Kidney tubule cell (primary cell): ENCODE data around the gene SOWAHD.
A peak's percentile ranks its signal among the peaks of the same experiment; 100 is the strongest.
"Not testable (repeated sequence)": the region's sequence is repeated elsewhere in the genome, so short reads cannot be mapped to it uniquely, and the experiment has no call there.

ENCODE experiments used
- DNase-seq: peaks from one replicate; pipeline ENCODE4 v3.0.0-alpha.2; 2018; ENCODE audit warnings: low spot score

Gene SOWAHD, protein sequence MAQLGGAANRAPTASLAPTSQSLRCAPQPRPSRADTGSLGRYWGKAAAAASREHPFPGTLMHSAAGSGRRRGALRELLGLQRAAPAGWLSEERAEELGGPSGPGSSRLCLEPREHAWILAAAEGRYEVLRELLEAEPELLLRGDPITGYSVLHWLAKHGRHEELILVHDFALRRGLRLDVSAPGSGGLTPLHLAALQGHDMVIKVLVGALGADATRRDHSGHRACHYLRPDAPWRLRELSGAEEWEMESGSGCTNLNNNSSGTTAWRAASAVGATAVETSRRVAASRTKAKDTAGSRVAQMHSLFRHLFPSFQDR

DNA sequence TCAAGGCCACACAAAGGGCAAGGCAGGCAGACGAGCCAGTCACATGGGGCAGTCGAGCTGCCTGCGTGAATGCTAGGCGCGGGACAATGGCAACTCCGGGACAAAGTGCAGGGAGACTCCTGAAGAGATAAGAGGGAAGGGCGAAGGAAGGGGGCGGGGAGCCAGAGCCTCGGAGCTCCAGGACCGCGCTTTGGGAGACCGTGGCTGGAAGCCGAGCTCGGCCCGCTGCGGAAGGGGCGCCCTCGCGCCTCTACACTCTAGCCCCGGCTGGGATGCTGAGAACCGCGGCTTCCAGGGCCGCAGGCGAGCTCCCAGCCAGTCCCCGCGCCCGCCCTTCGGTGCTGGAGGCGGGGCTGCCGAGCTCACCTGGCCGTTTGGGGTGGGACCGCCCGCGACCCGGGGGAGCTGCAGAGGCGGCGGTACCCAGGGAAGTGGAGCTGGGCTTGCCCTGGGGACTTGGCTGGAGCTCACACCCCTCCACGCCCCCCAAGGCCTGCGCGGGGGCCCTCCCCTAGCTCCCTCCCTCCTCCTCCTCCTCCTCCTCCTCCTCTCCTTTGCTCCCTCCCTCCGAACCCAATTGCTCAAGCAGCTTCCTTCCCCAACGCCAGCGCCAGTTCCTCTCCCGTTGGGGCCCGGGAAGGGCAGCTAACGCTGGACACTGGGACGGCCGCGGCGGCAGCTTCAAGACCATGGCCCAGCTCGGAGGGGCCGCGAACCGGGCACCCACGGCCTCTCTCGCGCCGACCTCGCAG is at the start of gene SOWAHD:
SOWAHD (plus strand) TSS at position 610 of the 752 bp plus-strand sequence; CDS start at position 690, 80 bp downstream.
- peak; percentile 24 for DNase-seq

DNA sequence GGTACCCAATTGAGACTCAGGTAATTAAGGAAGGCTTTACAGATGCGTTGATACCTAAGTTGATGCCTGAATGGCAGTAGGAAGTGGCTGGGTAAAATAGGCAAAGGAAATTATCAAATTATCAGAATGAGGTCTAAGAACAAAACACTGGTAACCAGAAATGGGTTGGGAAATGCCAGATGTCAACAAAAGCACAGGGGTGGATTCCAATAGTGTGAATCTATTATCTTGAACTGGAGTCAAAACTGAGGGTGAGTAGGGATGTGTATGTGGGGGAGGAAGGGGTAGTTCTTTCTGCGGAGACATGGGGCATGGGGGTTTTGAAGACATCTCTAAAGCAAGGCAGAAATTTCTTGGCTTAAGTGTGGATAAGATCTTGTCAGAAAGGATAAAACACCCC is 49.5 kb upstream of the SOWAHD start:
- DNase-seq: no peak

DNA sequence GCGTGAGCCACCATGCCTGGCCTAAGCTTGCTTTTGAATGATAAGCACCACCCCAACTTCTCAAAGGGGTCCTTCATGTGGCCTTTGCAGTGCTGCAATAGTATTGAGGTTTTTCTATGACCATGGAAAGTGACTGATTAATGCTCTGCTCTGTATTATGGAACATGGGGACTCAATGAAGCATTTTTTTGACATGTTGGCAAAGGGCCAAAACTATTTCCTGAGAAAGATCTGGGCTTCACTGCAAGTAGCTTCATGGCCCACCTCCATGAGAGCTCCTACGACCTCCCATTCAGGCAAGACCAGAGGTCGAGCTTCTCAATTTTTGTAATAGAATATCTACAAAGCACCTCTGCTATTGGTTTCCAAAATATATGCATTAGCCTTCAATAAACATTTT is 48.8 kb upstream of the SOWAHD start:
- no peak for DNase-seq

DNA sequence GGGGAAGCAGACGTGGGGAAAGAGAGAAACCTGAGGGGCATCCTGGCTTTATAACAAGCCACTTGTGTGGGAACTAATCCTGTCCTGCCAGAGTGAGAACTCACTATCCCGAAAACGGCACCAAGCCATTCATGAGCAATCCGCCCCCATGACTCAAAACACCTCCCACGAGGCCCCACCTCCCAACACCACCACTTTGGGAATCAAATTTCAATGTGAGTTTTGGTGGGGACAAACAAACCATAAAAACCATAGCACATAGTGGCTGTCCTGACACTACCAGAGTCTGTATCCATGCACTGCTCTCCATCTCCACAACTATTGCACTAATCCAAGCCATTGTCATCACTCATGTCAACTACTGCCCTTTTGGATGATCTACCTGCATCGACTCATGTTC is 36.9 kb upstream of the SOWAHD start:
- no peak for DNase-seq

DNA sequence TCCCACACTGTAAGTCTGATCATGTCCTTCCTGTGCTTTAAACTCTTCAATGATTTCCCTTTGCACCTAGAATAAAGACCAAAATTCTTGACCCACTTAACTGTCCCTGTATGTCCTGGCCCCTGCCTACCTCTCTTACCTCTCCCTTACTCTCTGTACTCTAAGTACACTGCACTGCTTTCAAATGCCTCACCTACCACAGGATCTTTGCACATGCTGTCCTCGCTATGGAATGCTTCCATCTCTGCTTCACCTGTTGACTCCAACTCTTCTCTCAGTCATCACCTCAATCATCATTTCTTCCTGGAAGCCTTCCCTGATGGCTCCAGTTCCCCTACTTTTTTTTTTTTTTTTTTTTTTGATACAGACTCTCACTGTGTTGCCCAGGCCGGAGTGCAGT is 36.5 kb upstream of the SOWAHD start:
- no peak for DNase-seq

DNA sequence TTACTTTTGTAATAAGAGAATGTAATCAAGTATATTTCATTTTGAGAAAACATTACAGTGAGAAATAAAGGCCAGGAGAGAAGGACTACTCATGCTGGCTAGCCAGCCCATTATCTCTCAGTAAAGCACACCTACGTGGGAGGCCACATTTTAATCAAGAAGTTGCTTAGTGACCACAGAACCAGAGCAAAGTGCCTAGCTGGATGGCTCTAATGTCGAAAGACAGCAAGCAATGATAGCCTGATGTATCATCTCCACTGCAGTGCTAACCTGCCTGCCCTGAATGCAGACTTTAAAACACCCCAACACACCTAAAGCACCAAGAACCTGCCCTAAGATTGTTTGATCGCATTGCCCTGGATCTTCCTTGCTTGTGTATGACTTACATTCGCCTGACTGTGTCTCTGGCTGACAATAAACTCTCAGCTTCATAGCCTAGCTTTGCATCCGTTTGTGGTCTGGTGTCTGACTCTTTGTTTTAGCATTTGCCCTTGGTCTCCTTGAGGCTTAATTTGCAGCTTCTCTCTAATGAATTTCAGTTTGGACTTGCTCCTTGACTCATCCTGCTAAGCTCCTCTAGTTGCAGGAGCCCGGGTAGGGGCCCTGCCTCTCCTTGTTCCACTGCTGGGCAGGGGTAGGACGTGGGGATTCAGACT is 31.4 kb upstream of the SOWAHD start:
- DNase-seq: no peak

DNA sequence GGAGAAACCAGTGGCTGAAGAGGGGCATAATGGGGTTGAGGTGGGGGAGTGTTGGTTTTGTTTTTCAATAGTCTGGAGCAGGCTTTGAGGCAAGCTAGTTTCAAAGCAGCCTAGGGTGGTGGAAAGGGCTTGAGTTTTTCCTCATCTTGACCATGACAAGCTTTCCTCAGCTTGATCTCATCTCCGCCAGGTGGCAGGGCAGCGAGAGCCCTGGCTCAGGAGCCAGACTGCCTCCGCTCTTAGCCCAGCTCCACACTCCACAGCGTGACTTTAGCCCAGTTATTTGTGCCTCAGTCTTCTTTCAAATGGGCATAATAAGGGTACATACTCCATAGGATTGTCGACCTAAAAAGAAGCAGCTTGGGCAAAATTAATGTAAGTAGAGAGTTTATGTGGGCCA is 29.9 kb upstream of the SOWAHD start:
- no peak for DNase-seq

DNA sequence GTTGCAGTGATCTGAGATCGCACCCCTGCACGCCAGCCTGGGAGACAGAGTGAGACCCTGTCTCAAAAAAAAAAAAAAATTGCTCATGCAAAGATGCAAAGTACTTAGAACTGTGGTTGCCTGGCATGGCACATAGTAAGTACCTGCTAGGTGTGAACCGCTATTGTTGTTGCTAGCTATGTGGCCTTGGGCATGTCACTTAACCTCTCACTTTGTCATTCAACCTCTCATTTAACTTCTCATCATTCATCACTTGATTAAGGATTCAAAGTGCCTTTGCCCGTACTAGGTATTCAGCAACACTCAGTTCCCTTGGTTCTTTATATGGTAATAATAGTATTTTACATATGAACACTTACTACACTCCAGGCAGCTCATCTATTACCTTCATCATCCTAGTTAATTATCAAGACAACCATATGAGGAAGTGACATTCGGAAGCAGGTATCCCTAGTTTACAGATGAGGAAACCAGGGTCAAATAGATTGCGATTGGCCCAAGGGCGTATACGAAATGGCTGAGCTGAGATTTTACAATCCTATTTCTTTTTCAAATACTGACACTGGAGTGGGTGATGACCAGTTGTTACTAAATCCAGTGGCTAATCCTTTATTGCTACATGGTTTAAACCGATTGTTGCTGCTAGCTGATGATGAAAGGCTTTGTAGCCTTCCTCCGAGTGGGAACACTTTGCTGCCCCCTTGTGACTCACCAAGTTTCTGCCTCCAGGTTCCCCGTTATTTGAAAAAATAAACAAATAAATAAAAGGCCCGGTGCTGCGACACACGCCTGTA is 28.8 kb upstream of the SOWAHD start:
- DNase-seq: peak; percentile 58

DNA sequence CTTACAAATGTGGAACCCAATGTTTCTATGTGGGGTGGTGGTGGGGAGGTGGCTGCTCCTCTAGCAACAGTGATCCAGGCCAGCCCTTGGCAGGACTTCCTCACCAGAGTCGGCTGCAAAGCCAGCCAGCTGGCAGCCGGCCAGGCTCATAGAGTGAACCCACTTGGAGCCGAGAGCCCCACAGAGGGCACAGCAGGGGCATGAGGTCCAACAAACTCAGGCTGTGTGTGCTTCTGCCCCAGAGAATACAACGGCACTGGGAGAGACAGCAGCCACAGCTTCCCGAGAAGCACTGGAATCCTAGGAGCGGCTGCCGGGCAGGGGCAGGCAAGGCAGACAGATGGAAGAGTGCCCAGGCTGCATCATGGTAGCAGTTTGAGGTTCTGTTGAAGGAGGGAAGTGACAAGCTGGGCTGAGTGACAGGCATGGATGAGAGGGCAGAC is 23.5 kb upstream of the SOWAHD start:
- DNase-seq: no peak

DNA sequence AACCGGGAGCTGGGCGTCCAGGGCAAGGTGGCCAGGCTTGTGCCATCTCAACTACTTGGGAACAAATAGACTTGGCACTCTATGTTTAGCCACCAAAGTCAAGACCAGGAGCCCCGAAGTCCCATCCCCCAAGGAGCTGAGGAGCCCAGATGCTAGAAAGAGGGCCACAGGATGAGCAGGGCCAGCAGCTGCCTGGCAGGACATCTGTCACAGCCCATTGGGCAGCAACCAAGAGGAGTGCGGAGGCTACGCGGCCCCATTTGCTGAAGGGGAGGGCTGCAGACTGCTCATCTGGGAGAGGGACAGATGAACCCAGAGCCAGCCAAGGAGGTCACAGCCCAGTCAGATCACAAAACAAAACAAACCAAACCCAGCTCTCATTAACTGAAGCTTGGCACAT is 22.9 kb upstream of the SOWAHD start:
- no peak for DNase-seq

DNA sequence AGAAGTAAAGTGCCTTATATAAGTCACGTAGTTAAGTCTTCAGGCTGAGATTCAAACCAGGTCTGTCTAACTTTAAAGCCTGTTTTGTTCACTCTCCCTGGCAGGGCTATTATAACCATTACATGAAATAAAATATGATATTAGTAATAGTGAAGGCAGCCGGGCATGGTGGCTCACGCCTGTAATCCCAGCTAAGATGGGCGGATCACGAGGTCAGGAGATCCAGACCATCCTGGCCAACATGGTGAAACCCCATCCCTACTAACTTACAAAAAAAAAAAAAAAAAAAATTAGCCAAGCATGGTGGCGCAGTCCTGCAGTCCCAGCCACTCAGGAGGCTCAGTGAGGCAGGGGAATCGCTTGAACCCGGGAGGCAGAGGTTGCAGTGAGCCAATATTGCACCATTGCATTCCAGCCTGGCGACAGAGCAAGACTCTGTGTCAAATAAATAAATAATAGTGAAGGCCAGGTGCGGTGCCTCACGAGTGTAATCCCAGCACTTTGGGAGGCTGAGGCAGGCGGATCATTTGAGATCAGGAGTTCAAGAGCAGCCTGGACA is 22.1 kb upstream of the SOWAHD start:
- DNase-seq: no peak

DNA sequence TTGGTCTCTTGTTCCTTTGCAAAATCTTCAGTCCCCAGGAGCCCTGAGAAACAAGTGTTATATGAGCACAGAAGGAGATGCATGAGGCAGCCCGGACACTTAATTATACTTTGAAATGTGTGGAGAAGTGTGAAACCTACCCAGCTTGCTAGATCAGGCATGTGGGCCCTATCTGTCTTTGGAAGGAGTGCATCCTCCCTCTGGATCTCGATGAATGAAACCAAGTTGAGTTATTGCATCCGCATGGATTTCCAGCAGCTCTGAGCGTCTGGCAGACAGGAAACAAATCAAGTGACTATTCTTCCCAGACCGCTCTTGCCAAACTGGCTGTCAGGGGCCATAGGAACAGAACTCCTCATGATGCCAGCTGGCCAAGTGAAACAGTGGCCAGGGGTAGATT is 19.6 kb upstream of the SOWAHD start:
- no peak for DNase-seq

DNA sequence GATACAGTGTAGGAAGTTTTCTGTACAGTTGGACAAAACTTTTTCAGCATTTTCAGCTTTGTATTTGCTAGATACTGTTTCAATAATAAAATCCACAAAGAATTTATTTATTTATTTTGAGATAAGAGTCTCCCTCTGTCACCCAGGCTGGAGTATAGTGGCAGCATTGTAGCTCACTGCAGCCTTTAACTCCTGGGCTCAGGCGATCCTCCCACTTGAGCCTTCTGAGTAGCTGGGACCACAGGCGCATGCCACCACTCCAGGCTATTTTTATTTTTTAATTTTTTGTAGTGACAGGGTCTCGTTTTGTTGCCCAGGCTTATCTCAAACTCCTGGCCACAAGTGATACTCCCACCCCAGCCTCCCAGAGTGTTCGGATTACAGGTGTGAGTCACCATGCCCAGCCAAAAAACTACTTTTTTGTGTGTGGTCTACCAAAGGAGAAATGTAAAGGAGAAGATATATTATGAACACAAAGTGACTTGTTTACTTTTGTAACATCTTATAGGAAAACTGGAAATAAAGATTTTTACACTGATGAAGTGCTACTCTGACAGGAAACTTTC is 13.0 kb upstream of the SOWAHD start:
- no peak for DNase-seq

DNA sequence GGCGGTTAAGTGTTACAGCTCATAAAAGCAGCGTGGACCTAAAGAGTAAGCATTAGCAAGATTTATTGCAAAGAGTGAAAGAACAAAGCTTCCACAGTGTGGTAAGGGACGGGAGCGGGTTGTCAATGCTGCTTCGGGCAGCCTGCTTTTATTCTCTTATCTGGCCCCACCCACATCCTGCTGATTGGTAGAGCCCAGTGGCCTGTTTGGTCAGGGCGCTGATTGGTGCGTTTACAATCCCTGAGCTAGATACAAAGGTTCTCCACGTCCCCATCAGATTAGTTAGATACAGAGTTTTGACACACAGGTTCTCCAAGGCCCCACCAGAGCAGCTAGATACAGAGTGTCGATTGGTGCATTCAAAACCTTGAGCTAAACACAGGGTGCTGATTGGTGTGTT is 8.3 kb upstream of the SOWAHD start:
- not testable (repeated sequence) for DNase-seq

DNA sequence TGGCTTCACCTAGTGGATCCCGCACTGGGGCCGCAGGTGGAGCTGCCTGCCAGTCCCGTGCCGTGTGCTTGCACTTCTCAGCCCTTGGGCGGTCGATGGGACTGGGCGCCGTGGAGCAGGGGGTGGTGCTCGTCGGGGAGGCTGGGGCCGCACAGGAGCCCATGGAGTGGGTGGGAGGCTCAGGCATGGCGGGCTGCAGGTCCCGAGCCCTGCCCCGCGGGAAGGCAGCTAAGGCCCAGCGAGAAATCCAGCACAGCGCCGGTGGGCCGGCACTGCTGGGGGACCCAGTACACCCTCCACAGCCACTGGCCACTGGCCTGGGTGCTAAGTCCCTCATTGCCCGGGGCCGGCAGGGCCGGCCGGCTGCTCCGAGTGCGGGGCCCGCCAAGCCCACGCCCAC is 7.6 kb upstream of the SOWAHD start:
- DNase-seq: not testable (repeated sequence)

DNA sequence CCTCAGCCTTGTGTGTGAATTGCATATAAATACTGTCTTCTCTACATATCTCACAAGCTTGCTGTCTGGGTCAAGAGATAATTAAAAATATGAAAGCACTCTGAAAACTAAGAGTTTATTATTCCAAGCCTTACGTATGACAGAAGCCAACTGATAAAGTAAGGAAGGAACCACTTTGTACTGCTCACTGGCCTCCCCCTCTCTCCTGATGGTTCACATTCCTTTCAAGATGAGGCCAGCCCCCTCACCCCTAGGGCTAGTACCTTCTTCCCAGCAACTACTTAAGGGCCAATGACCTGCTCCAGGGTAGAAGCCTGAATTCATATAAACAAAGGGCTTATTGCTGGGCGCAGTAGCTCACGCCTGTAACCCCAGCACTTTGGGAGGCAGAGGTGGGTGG is 5.4 kb upstream of the SOWAHD start:
- DNase-seq: no peak

DNA sequence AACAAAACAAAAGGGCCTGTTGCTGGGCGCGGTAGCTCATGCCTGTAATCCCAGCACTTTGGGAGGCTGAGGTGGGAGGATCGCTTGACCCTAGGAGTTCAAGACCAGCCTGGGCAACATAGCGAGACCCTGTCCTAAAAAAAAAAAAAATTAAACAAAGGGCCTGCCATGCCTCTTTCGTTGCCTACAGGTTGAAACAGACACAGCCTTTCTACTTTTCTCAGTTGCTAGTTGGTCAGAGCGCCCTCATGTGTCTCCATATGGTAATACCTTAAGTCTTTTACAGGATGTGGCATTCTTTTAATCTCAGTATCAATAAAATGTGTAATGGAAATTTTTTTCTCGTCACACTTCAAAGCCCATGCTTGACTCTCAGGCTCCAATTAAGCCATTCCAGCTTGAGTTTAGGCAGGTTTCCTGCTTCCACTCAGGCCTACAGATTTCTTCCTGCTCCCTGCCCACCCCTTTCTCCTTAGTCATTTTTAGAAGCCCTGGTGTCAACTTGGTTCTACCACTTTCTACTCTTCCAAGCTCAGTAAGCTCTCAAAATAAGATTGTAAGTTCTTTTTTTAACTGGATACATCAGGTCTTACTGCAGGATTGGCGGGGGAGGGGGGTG is 4.6 kb upstream of the SOWAHD start:
- peak; percentile 45 for DNase-seq

DNA sequence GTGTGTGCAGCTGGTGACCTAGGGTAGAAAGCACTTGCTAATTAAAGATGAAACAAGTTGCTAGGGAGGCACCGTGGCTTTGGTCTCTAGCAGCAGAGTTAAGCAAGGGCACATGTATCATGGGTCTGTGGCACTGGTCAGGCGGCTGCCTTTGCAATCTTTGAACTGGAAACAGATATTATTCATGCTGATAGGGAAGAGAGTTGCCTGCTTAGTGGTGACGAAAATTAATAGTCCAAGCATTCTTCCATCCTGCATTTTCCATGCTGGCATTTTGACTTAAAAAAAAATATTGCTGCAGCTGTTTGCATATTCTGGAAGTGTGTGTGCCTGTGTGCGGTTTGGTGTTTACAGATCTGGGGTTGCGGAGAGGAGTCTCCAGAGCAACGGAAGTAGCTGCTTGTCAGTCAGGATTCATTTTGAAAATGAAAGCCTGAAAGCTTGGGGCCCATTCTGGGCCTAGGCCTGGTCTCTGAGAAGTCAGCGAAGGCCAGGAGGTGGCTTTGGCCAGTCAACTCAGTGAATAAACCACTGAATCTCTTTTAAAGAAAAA is 2.3 kb upstream of the SOWAHD start:
- DNase-seq: no peak

DNA sequence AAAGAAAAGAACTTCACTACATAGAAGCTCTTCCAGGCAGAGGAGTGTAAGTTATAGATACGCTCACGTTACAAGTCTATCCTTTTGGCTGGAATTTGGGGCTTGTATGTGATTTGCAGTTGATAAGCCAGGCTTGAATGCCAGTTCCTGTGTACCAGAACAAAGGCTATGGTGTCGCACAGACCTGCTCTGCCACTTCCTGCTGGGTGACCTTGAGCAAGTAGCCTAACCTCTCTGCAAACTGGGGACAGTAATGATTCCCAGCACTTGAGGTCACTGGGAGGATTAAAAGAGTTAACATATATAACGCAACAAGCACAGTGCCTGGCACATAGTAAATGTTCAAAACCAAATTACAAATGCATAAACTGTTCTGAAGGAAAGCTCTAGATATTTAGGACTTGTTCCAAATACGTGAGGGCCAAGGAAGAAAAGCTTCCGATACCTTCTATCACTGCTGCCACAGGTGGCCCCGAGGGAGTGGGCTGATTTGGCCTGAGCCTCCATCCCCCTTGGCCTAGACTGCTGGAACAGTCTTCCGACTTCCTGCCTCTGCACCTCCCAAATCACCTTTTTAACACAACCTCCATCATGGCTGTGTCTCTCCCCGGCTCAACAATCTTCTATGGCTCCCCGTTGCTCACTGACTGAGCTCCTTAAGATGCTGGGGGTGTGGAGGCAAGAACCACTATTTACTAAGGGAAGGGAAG is 1.3 kb upstream of the SOWAHD start:
- no peak for DNase-seq

DNA sequence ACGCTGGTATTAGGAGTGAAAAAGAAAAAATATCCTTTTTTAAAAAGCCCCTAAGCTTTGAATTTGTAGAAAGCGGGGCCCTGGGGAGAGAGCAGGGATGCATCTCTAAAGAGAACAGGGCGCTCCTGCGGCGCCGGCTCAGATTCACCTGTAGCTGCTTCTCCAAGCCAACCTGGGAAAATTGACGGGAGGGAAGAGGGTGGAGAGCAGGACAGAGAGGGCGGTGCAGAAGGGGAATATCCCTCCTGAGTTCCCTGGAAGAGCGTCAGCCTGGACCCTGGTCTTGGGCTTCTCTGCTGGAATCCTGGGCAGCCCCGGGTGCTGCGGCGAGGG is 776 bp upstream of the SOWAHD start:
- DNase-seq: no peak
